H1 (cell line): ENCODE data around the gene OGFOD3. TPM values are rescaled to one million over a fixed set of nuclear protein-coding genes. Genes with fewer than 3 reads are reported as not detected.
"Not testable (repeated sequence)": the region's sequence is repeated elsewhere in the genome, so short reads cannot be mapped to it uniquely, and the experiment has no call there.

ENCODE experiments used
- CTCF ChIA-PET: fragments of 300-600 bp; sonication (Branson Sonifier 250); formaldehyde crosslinking; loops from one replicate; lab custom pipeline; 2021; ENCODE audit not compliant: partially characterized antibody; lab: Charles Lee
- POLR2A ChIA-PET: fragments of 300-600 bp; sonication (Branson Sonifier 250); formaldehyde crosslinking; loops from one replicate; lab custom pipeline; 2021; ENCODE audit warnings: inconsistent platforms; ENCODE audit not compliant: partially characterized antibody; lab: Charles Lee
- DNase-seq, 2 experiments: peaks; one replicate each; pipeline versions ENCODE4 v3.0.0 to v3.0.0-alpha.2; 2010 to 2022; ENCODE audit warnings: low spot score in 2 of 2, low read depth in 1 of 2, mixed read lengths in 1 of 2
- FAIRE-seq: peaks from 2 replicates; lab custom pipeline; 2011; peaks lifted over from hg19 to GRCh38; lab: Jason Lieb, UNC
- H2AFZ ChIP-seq: 2 replicates; pipeline ENCODE4 v1.8.1; 2012; ENCODE audit warnings: low read length, inconsistent platforms
- H2AK5ac ChIP-seq: 2 replicates; pipeline ENCODE4 v1.6.1; 2013; ENCODE audit warnings: low read depth, low read length
- H2BK120ac ChIP-seq: replicated peaks from 2 replicates; pipeline ENCODE3; 2013; ENCODE audit warnings: low read depth, low read length, inconsistent platforms
- H2BK12ac ChIP-seq: 2 replicates; pipeline ENCODE4 v1.6.1; 2013; ENCODE audit warnings: low read depth, low read length
- H2BK15ac ChIP-seq: 2 replicates; pipeline ENCODE4 v1.6.1; 2013; ENCODE audit warnings: low read length
- H2BK20ac ChIP-seq: 2 replicates; pipeline ENCODE4 v1.6.1; 2013; ENCODE audit warnings: low read length
- H2BK5ac ChIP-seq: 2 replicates; pipeline ENCODE4 v1.6.1; 2013; ENCODE audit warnings: low read depth, low read length
- H3K14ac ChIP-seq: 2 replicates; pipeline ENCODE4 v1.6.1; 2013; ENCODE audit warnings: inconsistent platforms; ENCODE audit not compliant: insufficient read length
- H3K18ac ChIP-seq: 2 replicates; pipeline ENCODE4 v1.6.1; 2013; ENCODE audit warnings: low read length; ENCODE audit errors: extremely low read depth
- H3K23ac ChIP-seq: 2 replicates; pipeline ENCODE4 v1.6.1; 2013; ENCODE audit warnings: inconsistent platforms; ENCODE audit not compliant: insufficient read length
- H3K23me2 ChIP-seq: 2 replicates; pipeline ENCODE4 v1.6.1; 2013; ENCODE audit warnings: low read depth, low read length
- H3K27ac ChIP-seq: 2 replicates; pipeline ENCODE4 v1.6.1; 2011; ENCODE audit warnings: low read depth, low read length, inconsistent platforms
- H3K27me3 ChIP-seq, 4 experiments: replicated peaks in 1 of 4; 1 replicate in 1 of 4; 2 replicates in 3 of 4; pipeline versions ENCODE4 v1.6.1 to v1.8.1; 2011 to 2013; ENCODE audit warnings: low read length in 3 of 4, mild to moderate bottlenecking in 3 of 4, inconsistent platforms in 2 of 4, mixed read lengths in 2 of 4, moderate library complexity in 1 of 4; ENCODE audit not compliant: control insufficient read depth in 3 of 4, insufficient read depth in 3 of 4; ENCODE audit errors: extremely low read depth in 1 of 4
- H3K36me3 ChIP-seq, 4 experiments: 2 replicates each; pipeline versions ENCODE4 v1.6.1 to v1.8.1; 2011 to 2013; ENCODE audit warnings: mild to moderate bottlenecking in 4 of 4, low read length in 3 of 4, moderate library complexity in 2 of 4, control low read depth in 1 of 4, inconsistent platforms in 1 of 4; ENCODE audit not compliant: insufficient read depth in 4 of 4, control insufficient read depth in 2 of 4
- H3K4ac ChIP-seq: replicated peaks from 2 replicates; pipeline ENCODE3; 2013; ENCODE audit warnings: low read length, low read depth, mixed read lengths, inconsistent platforms; ENCODE audit not compliant: insufficient read length
- H3K4me1 ChIP-seq, 4 experiments: replicated peaks in 1 of 4; 1 replicate in 1 of 4; 2 replicates in 3 of 4; pipeline versions ENCODE4 v1.6.1 to v1.8.1; 2011 to 2013; ENCODE audit warnings: low read length in 3 of 4, inconsistent platforms in 2 of 4, mixed read lengths in 1 of 4; ENCODE audit not compliant: insufficient read depth in 4 of 4, control insufficient read depth in 3 of 4
- H3K4me2 ChIP-seq, 2 experiments: 2 replicates each; pipeline versions ENCODE4 v1.6.1 to v1.8.1; 2011 to 2013; ENCODE audit warnings: low read depth in 2 of 2, low read length in 2 of 2, control low read depth in 1 of 2, inconsistent platforms in 1 of 2, mild to moderate bottlenecking in 1 of 2; ENCODE audit not compliant: insufficient read depth in 1 of 2
- H3K4me3 ChIP-seq, 4 experiments: fragments of 200-600, 300-600 bp in 1 of 4; sonication (generic), shearing (Covaris generic), sonication (Bioruptor Twin) in 1 of 4; 2 replicates each; pipeline versions ENCODE4 v1.5.1 to v1.8.1; 2011 to 2016; ENCODE audit warnings: low read length in 4 of 4, low read depth in 3 of 4, control low read depth in 2 of 4, inconsistent platforms in 2 of 4, mild to moderate bottlenecking in 2 of 4, mixed read lengths in 1 of 4, moderate library complexity in 1 of 4; ENCODE audit not compliant: insufficient read depth in 2 of 4; ENCODE audit errors: extremely low read depth in 1 of 4
- H3K56ac ChIP-seq: replicated peaks from 2 replicates; pipeline ENCODE3; 2013; ENCODE audit warnings: low read depth, mild to moderate bottlenecking, mixed read lengths, low read length, inconsistent platforms; ENCODE audit not compliant: insufficient read length
- H3K79me1 ChIP-seq: 2 replicates; pipeline ENCODE4 v1.6.1; 2013; ENCODE audit warnings: low read depth, low read length, control low read depth
- H3K79me2 ChIP-seq, 2 experiments: 2 replicates each; pipeline versions ENCODE4 v1.6.1 to v1.8.1; 2012 to 2013; ENCODE audit warnings: low read length in 2 of 2, mild to moderate bottlenecking in 2 of 2, inconsistent platforms in 1 of 2; ENCODE audit not compliant: insufficient read depth in 2 of 2, control insufficient read depth in 1 of 2
- H3K9ac ChIP-seq, 4 experiments: replicated peaks in 1 of 4; 1 replicate in 1 of 4; 2 replicates in 3 of 4; pipeline versions ENCODE4 v1.6.1 to v1.8.1; 2011 to 2013; ENCODE audit warnings: low read depth in 3 of 4, low read length in 3 of 4, control low read depth in 2 of 4, mild to moderate bottlenecking in 2 of 4, moderate library complexity in 2 of 4, inconsistent platforms in 1 of 4; ENCODE audit errors: extremely low read depth in 1 of 4
- H3K9me3 ChIP-seq, 2 experiments: 2 replicates each; pipeline versions ENCODE4 v1.6.1 to v1.8.1; 2012 to 2013; ENCODE audit warnings: mild to moderate bottlenecking in 2 of 2, moderate library complexity in 2 of 2, control low read depth in 1 of 2, inconsistent platforms in 1 of 2, low read depth in 1 of 2, low read length in 1 of 2, mixed read lengths in 1 of 2; ENCODE audit not compliant: insufficient read depth in 2 of 2
- H4K20me1 ChIP-seq, 2 experiments: replicated peaks in 1 of 2; 2 replicates each; pipeline versions ENCODE3 to v1.8.1; 2011 to 2013; ENCODE audit warnings: inconsistent platforms in 2 of 2, low read length in 2 of 2, mild to moderate bottlenecking in 1 of 2; ENCODE audit not compliant: insufficient read depth in 2 of 2, control insufficient read depth in 1 of 2
- H4K5ac ChIP-seq: 2 replicates; pipeline ENCODE4 v1.6.1; 2013; ENCODE audit warnings: low read length, low read depth, mixed read lengths, inconsistent platforms; ENCODE audit not compliant: insufficient read length
- H4K8ac ChIP-seq: 2 replicates; pipeline ENCODE4 v1.8.0; 2013; ENCODE audit warnings: mild to moderate bottlenecking, moderate library complexity, low read length, inconsistent platforms; ENCODE audit not compliant: insufficient read depth; ENCODE audit errors: extremely low read depth
- H4K91ac ChIP-seq: replicated peaks from 2 replicates; pipeline ENCODE3; 2013; ENCODE audit warnings: low read length, mixed read lengths, inconsistent platforms; ENCODE audit not compliant: insufficient read length
- WGBS, 2 experiments: shearing (Covaris generic) in 1 of 2; methylation state at CpG; one replicate each; pipeline versions ENCODE4 v1.1.6 to v1.1.7; 2013 to 2015; ENCODE audit warnings: low lambda C conversion rate in 2 of 2, mixed read lengths in 2 of 2, inconsistent platforms in 1 of 2, low coverage in 1 of 2, missing lambda C conversion rate in 1 of 2; ENCODE audit not compliant: insufficient replicate concordance in 2 of 2, insufficient coverage in 1 of 2, insufficient read length in 1 of 2; ENCODE audit errors: extremely low coverage in 1 of 2, missing lambda C conversion rate in 1 of 2; 5-methylcytosine and 5-hydroxymethylcytosine counted together
- polyA plus RNA-seq, 7 experiments: library from polyadenylated mRNA; depleted of rRNA in 3 of 7; stranded (reverse) in 5 of 7; unstranded in 2 of 7; fragments of >200 nt in 5 of 7; fragments of 200-250 nt in 2 of 7; gene quantifications; 1 replicate in 5 of 7; 2 replicates in 1 of 7; 4 replicates in 1 of 7; pipeline versions ENCODE4 v1.2.1 to v1.2.3, GENCODE V29; 2011 to 2013; ENCODE audit warnings: missing spikeins in 2 of 7, mixed read lengths in 2 of 7
- total RNA-seq: library from RNA; stranded (reverse); fragmentation: NEBNext Ultra II Directional; extraction: Animal tissue kit (Norgen Biotek cat#: 25700); gene quantifications from 2 replicates; pipeline ENCODE4 v1.2.1, GENCODE V29; 2021

Gene OGFOD3
- total and polyA plus RNA-seq, 2 of the 8 experiments (the other 6 are each of a cell fraction or from before 2014, with no cell fraction given), result 21.1 to 21.8 TPM

DNA sequence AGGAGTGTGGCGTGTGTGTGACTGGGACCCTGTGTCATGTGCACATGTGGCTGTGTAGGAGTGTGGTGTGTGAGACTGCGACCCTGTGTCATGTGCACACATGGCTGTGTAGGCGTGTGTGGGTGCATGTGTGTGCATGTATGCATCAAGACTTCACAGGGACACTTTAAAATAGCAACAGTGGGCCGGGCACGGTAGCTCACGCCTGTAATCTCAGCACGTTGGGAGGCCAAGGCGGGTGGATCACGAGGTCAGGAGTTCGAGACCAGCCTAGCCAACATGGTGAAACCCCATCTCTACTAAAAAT is 36.7 kb downstream of the OGFOD3 start:
- H3K23me2 ChIP-seq, H3K27ac ChIP-seq, H3K79me1 ChIP-seq, H3K4me1 ChIP-seq, H3K27me3 ChIP-seq, H4K91ac ChIP-seq, DNase-seq, H3K9ac ChIP-seq, H4K5ac ChIP-seq, H4K20me1 ChIP-seq, H3K79me2 ChIP-seq, H3K9me3 ChIP-seq, H2AFZ ChIP-seq, H2BK120ac ChIP-seq, H4K8ac ChIP-seq, H3K36me3 ChIP-seq, H2BK15ac ChIP-seq, H3K4me2 ChIP-seq, H2BK20ac ChIP-seq, H3K18ac ChIP-seq, H3K4ac ChIP-seq, H2BK5ac ChIP-seq, FAIRE-seq, H3K14ac ChIP-seq, H3K56ac ChIP-seq, H3K4me3 ChIP-seq: not testable (repeated sequence)
- Histone ChIP-seq H3K23ac (peak overlapping the region; percentile 70), H2AK5ac (peak overlapping the region; percentile 97; the same call in 1 of the 2 replicates), H2BK12ac (peak overlapping the region; percentile 80; the same call in 1 of the 2 replicates)
- CTCF ChIA-PET, result interaction anchor here (1.3 kb wide), 1 partner anchor 11 kb away, joined by 3 read pairs; no protein-coding TSS in a partner anchor
- POLR2A ChIA-PET, result interaction anchor here (0.6 to 1.7 kb wide), 2 partner anchors 13 to 159 kb away, joined by 3 read pairs; no protein-coding TSS in a partner anchor
- 77% methylated on average over 10 of the region's 10 CpGs; no CpG with 5 or more reads in 1 of the 2 experiments for WGBS, 2 experiments
